Testis (tissue), 3 donors: ENCODE data around the gene KRTAP16-1. TPM values are rescaled to one million over a fixed set of nuclear protein-coding genes. Genes with fewer than 3 reads are reported as not detected.

Experiments used
- DNase-seq: peaks from one replicate; pipeline ENCODE4 v3.0.0-alpha.2; 2019
- H3K27ac ChIP-seq, 2 donors: fragments of 200-600 bp; sonication (generic); one replicate each; pipeline ENCODE4 v1.5.1; 2019
- H3K27me3 ChIP-seq: fragments of 200-600 bp; sonication (generic); one replicate; pipeline ENCODE4 v1.5.1; 2019
- H3K36me3 ChIP-seq: fragments of 200-600 bp; sonication (generic); one replicate; pipeline ENCODE4 v1.5.1; 2017; ENCODE audit warnings: low read depth; ENCODE audit errors: missing control alignments
- H3K4me1 ChIP-seq: fragments of 200-600 bp; sonication (generic); one replicate; pipeline ENCODE4 v1.5.1; 2019
- H3K4me3 ChIP-seq, 2 donors: fragments of 200-600 bp; sonication (generic); one replicate each; pipeline ENCODE4 v1.5.1; 2017 to 2019
- H3K9me3 ChIP-seq: fragments of 200-600 bp; sonication (generic); one replicate; pipeline ENCODE4 v1.5.1; 2017
- POLR2A ChIP-seq: fragments of 450-650 bp; IDR thresholded peaks from one replicate; pipeline ENCODE4 v1.6.1; 2017; ENCODE audit warnings: antibody characterized with exemption, mild to moderate bottlenecking, moderate library complexity
- WGBS, 2 donors: methylation state at CpG; one replicate each; pipeline ENCODE4 v1.1.5; 2018; 5-methylcytosine and 5-hydroxymethylcytosine counted together
- intact Hi-C: fragments of 100-400 bp; cut with DNase I; formaldehyde crosslinking; loops from one replicate; pipeline ENCODE4 v1.15.1; 2023; ENCODE audit warnings: low total_unique reads
- polyA plus RNA-seq: library from polyadenylated mRNA; stranded (reverse); fragments of 350-450 nt; fragmentation: Illumina TruSeq; extraction: RNeasy Lipid Tissue Mini Kit (QIAGEN cat#74804); gene quantifications from one replicate; pipeline ENCODE4 v1.2.3, GENCODE V29; 2014; ENCODE audit warnings: low read depth, low replicate concordance; ENCODE audit not compliant: insufficient read depth
- total RNA-seq, 2 donors: library from RNA; depleted of rRNA; stranded (reverse); fragments of >200 nt; gene quantifications; one replicate each; pipeline ENCODE4 v1.2.3, GENCODE V29; 2016
- TF ChIP-seq, protein P1 (sequence below), 3 experiments: fragments of 450-650 bp in 2 of 3; fragments of 200-600 bp in 1 of 3; sonication (generic) in 1 of 3; IDR thresholded peaks; one replicate each; pipeline ENCODE4 v1.5.1; 2016 to 2019; ENCODE audit warnings: antibody characterized with exemption in 3 of 3, mild to moderate bottlenecking in 2 of 3, moderate library complexity in 1 of 3

The KRTAP16-1 gene
- total and polyA plus RNA-seq, 3 donors from 2014 or later = not detected

DNA sequence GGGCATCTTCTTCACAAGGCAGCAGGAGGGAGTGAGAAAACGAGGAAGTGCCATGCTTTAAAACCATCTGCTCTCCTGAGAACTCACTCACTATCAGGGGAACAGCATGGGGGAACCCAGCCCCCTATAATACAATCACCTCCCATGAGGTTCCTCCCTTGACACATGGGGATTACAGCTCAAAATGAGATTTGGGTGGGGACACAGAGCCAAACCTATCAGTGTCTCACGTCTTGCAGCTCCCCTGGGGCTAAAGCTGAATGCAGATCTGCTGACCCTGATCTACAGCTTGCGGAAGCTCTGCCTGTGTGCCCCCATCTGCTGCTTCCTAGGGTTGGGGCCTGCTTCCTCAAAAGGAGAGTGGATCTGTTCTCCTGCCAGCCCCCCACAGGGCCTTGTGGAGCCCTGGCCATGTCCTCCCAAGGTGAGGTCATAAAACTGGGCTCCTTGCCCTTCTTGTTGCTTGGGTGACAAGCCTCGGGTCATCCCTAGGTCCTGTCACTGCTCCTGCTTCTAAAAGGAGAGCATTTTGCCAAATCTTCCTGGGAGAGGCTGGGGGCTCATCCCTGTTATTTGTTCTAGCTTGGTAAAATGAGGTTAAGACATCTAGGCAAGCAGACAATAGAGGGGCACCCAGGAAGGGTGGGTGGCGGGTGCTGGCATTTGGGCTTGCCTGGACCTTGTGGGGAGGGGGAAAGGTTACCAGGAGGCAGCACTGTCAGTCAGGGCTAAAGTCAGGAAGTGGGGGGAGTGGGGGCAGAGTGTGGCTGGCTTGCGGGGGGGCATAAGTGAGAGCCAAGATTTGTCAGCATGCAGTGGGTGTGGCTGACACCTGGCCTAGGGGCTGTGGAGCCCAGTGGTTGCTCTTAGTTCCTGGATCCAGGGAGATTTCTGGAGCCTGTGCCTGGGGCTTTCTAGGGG, 25.5 kb upstream of the KRTAP16-1 start:
- intact Hi-C loops = no loop called here
- no peaks in the 10 kb centered on the region for H3K9me3 ChIP-seq
- no peak for DNase-seq

DNA sequence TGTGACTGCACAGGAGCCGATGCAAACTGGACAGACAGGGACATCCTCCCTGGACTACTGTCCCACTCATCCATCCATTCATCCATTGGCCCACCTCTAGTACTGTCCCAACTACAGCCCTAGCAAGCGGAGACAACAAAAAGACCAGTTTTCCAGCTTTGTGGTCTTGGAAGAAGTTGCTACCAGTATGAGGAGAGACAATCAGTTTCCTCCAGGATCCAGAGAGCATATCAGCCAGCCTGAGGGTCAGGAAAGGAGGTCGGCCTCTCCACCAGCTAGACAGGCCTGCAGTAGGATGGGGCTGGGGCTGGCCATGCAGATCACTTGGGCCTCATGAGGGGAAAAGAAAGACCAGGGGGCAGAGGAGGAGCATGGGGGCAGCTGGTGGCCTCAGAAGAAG, 24.7 kb upstream of the KRTAP16-1 start:
- Histone ChIP-seq H3K36me3 (no peaks in the 10 kb centered on the region), H3K9me3 (no peaks in the 10 kb centered on the region), H3K4me1 (no peaks in the 10 kb centered on the region), H3K4me3 (no peak overlapping the region), H3K27ac (no peak overlapping the region), H3K27me3 (no peaks in the 10 kb centered on the region)
- intact Hi-C loops = no loop called here
- 96 to 100% methylated on average over 2 to 3 of the region's 3 CpGs for WGBS, 2 donors
- TF ChIP-seq, protein P1, sequence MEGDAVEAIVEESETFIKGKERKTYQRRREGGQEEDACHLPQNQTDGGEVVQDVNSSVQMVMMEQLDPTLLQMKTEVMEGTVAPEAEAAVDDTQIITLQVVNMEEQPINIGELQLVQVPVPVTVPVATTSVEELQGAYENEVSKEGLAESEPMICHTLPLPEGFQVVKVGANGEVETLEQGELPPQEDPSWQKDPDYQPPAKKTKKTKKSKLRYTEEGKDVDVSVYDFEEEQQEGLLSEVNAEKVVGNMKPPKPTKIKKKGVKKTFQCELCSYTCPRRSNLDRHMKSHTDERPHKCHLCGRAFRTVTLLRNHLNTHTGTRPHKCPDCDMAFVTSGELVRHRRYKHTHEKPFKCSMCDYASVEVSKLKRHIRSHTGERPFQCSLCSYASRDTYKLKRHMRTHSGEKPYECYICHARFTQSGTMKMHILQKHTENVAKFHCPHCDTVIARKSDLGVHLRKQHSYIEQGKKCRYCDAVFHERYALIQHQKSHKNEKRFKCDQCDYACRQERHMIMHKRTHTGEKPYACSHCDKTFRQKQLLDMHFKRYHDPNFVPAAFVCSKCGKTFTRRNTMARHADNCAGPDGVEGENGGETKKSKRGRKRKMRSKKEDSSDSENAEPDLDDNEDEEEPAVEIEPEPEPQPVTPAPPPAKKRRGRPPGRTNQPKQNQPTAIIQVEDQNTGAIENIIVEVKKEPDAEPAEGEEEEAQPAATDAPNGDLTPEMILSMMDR (IDR thresholded peaks at IDR 0.05) = no peak
- no peak for TF ChIP-seq POLR2A
- no peak for DNase-seq

More for the DNA sequence above, 25.5 kb upstream of the KRTAP16-1 start:
- H3K4me1 ChIP-seq = no peaks in the 10 kb centered on the region
- TF ChIP-seq, protein P1 (IDR thresholded peaks at IDR 0.05) = no peak
- TF ChIP-seq POLR2A = no peak
- H3K27ac ChIP-seq = no peak overlapping the region
- no peaks in the 10 kb centered on the region for H3K27me3 ChIP-seq
- WGBS, 2 donors = 84 to 87% methylated on average over 3 to 6 of the region's 6 CpGs
- no peaks in the 10 kb centered on the region for H3K36me3 ChIP-seq
- H3K4me3 ChIP-seq = no peak overlapping the region

DNA sequence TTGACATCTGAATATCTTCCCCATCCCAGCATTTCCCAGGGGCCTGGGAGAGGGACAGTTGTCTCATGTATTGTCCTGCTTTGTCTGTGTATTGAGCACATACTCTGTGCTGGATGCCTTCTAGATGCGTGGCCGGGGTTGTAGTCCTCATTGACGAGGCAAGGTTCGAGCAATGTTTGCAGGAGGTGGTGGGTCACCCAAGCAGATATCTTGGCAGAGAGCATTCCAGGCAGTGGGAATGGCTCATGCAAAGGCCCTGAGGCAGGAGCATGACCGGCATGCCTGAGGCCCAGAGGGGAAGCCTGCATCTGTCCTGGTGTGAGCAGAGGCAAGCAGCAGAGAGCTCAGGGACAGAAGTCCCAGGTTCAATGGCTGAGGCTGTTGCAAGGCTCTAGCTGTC, 24.0 kb upstream of the KRTAP16-1 start:
- Histone ChIP-seq H3K27me3 (no peaks in the 10 kb centered on the region), H3K4me1 (no peaks in the 10 kb centered on the region), H3K36me3 (no peaks in the 10 kb centered on the region), H3K9me3 (no peaks in the 10 kb centered on the region), H3K4me3 (no peak overlapping the region), H3K27ac (no peak overlapping the region)
- intact Hi-C loops = no loop called here
- no peak for DNase-seq
- TF ChIP-seq POLR2A = no peak
- TF ChIP-seq, protein P1 (IDR thresholded peaks at IDR 0.05) = no peak
- WGBS, 2 donors = 92 to 100% methylated on average over 5 of the region's 5 CpGs

DNA sequence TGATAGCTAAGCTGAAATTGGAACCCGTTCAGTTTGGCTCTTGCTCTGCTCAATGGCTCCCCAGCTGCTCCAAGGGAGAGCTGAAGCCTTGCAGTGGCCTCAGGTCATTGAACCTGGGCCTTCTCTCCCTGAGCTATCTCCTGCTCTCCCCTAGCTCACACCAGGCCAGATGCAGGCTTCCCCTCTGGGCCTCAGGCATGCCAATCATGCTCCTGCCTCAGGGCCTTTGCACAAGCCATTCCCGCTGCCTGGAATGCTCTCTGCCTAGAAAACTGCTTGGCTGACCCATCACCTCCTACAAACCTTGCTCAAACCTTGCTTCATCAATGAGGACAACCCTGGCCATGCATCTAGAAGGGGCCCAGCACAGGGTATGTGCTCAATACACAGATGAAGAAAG, 23.1 kb upstream of the KRTAP16-1 start:
- Histone ChIP-seq H3K27ac (no peak overlapping the region), H3K27me3 (no peaks in the 10 kb centered on the region), H3K9me3 (no peaks in the 10 kb centered on the region), H3K4me1 (no peaks in the 10 kb centered on the region), H3K36me3 (no peaks in the 10 kb centered on the region), H3K4me3 (no peak overlapping the region)
- intact Hi-C loops = no loop called here
- TF ChIP-seq POLR2A = no peak
- TF ChIP-seq, protein P1 (IDR thresholded peaks at IDR 0.05) = no peak
- WGBS, 2 donors = 92 to 100% methylated on average over 2 of the region's 2 CpGs
- no peak for DNase-seq
